HL-60/S4 treated with phorbol 12-myristate 13-acetate at 8.2 ng/mL for 4 days and 3 days (cell line): ENCODE results near the gene CTIF.
"Not testable (repeated sequence)": the region's sequence is repeated elsewhere in the genome, so short reads cannot be mapped to it uniquely, and the experiment has no call there.

Source experiments
- in situ Hi-C: fragments of 300-500 bp; cut with MboI; formaldehyde crosslinking; loops from 2 replicates; pipeline ENCODE4 v1.15.0; 2022; ENCODE audit warnings: low sequenced_read_pairs

The CTIF gene

DNA sequence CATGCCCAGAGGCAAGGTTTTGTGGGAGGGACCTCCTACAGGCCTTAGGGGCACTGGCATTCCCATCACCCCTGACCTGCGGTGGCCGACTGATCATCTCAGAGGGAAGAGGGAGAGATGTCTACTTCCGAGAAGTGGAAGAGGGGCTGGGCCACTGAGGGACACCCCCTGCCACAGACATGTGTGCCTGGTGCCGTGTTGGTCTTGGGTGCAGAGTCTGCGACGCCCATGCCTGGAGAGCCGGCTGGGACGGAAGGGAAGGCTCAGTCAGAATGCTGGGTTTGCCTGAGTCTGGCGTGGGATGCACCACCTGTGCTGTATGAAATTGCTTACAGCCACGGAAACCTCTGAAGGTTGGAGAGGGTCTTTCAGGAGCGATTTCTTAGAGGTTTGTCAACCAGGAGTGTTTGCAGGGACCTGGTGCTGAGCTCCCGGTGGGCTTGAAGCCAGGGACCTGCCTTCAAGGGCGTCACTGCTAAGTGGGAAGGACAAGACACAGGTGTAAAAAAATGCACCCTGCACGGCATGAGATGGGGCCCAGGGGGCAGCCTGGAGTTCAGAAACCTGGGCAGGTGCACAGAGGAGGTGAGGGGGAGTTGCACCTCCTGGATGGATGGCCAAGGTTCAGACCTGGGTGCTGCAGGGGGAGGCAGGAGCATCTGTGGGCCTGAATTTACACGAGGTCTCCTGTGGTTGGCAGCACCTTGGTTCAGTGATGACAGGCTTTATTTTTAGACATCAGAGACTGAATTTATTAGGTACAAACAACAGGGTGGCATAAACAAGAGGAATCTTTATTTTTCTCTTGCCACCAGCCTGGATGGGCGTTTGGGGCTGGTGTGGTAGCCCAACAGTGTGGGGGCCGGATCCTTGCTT is 100.3 kb downstream of the CTIF start:
- in situ Hi-C loops, result no loop called here

DNA sequence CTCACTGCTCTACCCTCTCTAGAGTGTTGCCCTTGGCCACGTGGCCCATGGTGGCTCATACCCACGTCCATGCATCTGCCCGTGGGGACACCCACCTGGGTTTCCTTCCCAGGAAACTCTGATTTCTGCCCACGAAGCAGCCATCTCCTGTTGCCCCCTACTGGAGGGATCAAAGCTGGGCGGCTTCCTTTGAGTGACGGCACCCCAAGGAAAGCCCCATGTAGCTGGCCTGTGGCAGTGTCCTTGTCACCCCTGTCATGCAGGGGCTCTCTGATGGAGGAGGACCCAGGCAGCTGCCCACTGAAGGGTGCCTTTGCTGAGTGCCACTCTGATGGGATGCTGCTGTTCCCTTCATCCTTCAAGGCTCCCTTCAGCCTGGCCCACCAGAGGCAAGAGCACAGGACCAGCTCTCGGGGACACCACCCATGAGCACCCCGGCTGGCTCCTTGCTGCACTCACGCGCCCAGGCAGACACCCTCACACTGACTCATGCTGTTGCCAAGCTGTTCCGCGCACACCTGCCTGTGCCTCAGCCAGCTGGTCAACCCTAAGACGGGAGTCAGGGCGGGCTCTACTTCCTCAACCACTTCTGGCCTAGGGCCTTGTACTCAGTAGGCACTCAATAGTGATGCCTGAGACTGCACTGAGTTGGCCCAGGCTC is 101.1 kb downstream of the CTIF start:
- in situ Hi-C loops, result no loop called here

GRCh38 chr18:48640566-48641270 is 101.9 kb downstream of the CTIF start:
- in situ Hi-C loops, result no loop called here

GRCh38 chr18:48641981-48642380 is 103.2 kb downstream of the CTIF start:
- in situ Hi-C loops, result no loop called here

DNA sequence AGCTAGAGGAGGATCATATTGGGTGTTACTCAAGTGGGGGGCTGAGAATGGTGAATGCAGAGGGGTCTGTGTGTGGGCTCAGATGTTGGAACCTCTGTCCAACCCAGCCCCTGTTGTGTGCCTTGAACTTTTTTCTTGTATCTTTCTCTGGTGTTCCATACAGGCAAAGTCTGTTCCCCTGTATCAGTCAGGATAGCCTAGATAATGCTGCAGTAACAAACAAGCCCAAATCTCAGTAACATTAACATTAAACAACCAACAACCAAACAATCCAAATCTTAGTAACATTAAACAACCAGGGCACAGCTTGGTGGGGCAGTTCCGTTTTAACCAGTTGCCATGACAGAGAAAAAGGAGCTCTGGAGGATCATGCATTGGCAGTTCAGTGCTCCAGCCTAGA is 103.7 kb downstream of the CTIF start:
- in situ Hi-C loops, result no loop called here

DNA sequence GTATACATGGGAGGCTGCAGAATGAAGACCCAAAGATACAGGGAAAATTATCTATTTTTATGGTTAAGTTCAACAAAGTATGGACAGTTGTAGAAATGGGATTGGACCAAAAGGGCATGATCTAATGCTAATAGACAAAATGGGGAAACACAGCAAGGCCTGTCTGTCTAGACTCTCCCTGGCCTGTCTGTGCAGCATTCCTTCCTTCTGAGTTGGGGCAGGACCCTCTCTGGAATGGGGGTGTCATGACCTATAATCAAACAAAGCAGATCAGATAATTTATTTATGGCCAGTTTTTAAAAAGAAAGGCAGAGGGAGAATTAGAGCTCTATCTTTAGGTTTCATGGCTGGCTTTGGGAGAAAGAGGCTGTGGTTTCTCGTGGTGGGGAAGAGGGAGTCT is 104.4 kb downstream of the CTIF start:
- in situ Hi-C loops, result no loop called here

- in situ Hi-C loops, result no loop called here
These were observed 105.2 kb downstream of the CTIF start for GRCh38 chr18:48644029-48644428.

DNA sequence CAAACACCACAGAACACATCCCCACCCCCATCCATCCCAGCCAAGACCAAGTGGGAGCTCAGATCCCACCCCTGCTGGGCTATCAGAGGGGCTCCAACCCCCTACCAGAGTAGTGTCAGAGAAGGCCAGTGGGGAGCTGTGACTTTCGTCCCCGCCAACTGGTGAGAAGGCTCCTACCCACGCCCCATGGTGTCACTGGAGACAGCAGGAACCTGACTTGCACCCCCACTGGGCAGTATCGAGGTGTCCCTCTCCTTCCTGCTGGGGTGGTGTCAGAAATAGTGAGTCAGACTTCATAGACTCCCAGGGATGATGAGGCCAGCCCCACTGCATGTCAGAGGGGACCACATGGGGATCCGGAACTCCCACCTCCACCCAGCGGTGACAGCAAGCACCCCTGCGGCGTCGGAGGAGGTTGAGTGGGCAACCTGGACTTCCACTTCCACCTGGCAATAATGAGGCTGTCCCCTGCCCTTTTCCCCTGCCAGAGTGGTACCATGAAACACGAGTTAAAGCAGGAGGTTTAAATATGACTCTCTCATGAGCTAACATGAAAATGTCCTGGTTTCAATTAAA is 106.7 kb downstream of the CTIF start:
- in situ Hi-C loops, result no loop called here

DNA sequence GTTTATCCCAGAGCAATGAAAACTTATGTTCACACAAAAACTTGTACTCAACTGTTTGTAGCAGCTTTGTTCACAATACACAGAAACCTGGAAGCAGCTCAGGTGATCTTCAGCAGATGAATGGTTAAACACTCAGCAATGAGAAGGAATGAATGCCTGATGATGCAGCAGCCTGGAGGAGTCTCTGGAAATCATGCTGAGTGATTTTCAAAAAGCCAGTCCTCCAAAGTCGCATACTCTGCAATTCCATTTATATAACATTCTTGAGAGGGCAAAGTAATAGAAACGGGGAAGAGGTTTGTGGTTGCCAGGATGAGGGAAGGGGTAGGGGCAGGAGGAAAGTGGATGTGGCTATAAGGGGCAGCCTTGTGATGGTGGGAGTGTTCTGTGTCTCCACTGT is 108.1 kb downstream of the CTIF start:
- in situ Hi-C loops, result no loop called here

- in situ Hi-C loops, result no loop called here
These were observed 110.4 kb downstream of the CTIF start for GRCh38 chr18:48649231-48649630.

DNA sequence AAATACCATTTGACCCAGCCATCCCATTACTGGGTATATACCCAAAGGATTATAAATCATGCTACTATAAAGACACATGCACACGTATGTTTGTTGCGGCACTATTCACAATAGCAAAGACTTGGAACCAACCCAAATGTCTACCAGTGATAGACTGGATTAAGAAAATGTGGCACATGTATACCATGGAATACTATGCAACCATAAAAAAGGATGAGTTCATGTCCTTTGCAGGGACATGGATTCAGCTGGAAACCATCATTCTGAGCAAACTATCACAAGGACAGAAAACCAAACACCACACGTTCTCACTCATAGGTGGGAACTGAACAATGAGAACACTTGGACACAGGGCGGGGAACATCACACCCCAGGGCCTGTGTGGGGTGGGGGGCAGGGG is 115.8 kb downstream of the CTIF start:
- in situ Hi-C loops, result not testable (repeated sequence)

DNA sequence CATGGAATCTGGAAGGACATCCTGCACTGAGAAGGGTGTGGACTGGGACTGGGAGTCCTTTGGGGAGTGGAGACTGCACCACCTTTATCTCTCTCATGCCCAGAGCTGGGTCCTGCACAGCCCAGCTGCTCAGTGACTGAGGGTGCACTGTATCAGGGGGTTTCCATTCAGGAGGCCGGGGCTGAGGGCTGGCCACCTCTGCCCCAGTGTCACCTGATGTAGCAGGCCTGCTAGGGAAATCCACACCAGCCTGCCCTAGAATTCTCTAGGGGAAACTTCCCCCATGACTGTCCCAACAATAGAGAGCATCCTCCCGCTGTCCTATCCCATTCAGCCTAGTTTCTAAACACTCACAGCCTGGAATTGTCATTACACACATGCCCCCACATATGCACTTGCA is 116.7 kb downstream of the CTIF start:
- in situ Hi-C loops, result no loop called here

DNA sequence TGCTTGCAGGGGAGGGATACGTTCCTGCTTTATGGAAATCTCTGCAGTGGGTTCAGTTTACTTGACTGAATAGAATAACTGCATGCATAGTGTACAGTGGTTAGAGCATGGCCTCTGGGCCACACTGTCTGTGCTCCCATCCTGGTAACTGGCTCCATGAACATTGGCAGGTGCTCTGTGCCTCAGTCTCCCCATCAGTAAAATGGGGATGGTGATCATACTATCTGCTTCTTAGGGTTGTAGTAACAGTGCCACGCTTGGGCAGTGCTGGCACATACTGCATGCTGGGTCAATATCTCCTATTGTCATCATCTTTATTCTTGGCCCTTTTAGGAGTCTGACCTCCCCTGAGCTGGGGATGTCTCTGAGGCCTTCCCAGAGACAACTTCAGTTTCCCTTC is 117.3 kb downstream of the CTIF start:
- in situ Hi-C loops, result no loop called here

GRCh38 chr18:48656582-48656981 is 117.8 kb downstream of the CTIF start:
- in situ Hi-C loops, result no loop called here

- in situ Hi-C loops, result no loop called here
These were observed 118.8 kb downstream of the CTIF start for GRCh38 chr18:48657447-48658120.

DNA sequence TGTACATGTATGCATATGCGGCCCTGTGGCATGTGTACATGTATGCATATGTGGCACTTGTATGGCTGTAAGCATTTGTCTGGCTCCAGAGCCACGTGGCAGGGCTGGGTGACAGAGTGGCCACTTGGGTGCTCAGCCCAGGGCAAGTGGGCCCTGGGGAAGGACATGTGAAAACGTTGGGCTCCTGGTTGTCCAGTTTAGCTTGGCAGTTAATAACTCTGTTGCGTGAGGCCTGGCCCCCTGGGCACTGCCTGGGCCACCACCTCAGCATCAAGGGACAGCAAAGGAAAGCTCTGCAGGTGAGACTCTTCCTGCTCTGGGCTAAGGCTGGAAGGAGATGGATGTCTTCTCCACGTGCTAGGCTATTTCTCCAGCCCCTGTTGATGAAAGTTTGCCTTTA is 119.9 kb downstream of the CTIF start:
- in situ Hi-C loops, result no loop called here

GRCh38 chr18:48659188-48660009 is 120.6 kb downstream of the CTIF start:
- in situ Hi-C loops, result loop anchor here (10.0 kb wide), 1 partner anchor 185 kb away; no protein-coding TSS in a partner anchor

DNA sequence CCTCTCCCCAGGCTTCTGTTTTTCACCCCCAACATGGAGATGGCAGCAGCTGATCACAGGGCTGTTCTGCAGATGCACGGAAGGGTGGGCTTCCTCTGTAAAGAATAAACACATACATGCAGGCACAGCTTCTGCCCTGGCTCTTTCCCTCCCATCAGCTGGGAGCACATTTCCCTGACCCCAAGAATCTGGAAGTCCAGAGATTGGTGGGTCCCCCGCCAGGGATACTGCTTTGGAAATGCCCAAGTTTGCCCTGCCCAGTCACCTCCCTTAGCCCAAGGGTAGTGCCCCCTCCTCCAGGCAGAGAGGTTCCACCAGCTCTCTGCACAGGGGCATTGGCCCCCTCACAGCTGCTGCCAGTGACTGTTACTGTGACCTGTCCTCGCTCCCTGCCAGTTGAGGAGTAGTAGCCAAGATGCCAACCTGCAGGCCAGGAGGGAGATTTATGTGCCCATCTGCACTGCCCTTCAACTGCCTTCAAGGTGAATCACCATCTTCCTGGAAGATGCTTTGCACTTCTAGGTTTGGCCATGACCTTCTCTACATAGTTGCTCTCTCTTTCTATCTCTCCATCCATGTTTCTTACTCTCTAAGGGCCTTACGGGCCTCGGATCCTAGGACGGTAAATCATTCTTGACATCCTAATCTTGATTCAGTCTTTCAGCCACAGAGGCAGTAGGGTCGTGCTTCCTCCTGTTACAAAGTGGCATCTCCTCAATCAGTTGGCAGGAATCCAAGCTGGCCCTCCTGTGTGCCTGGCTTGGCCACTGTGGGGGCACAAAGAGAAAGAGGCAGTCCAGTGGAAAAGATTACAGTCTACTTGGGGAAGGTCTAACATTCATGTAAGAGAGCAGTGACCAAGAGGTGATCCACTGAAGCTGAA is 121.8 kb downstream of the CTIF start:
- in situ Hi-C loops, result loop anchor here (10.0 kb wide), 1 partner anchor 186 kb away; no protein-coding TSS in a partner anchor

DNA sequence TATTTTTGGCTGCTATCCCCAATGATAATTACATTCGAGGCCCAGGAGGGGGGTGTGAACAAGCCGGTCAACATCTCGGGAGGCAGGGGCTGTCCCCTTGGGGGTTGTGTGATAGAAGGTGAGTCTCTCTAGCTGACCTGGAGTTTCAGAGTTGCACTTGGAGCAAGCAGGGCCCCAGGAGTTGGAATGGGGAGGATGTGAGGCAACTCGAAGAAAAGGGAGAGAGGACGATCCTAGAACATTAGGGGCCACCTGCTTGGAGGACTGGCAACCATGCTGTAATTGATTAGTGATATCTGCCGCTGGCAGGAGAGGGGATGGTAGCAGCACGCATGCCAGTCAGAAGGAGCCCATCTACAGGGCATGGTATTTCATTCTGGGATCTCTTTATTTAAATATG is 122.6 kb downstream of the CTIF start:
- in situ Hi-C loops, result loop anchor here (10.0 kb wide), 1 partner anchor 187 kb away; no protein-coding TSS in a partner anchor
